ENCODE measurements around the gene CELF4. TPM values are rescaled to one million over a fixed set of nuclear protein-coding genes. Genes with fewer than 3 reads are reported as not detected.

Gene CELF4
- total RNA-seq, 3 donors from 2014 or later (not counting 1 experiment from before 2014, with no cell fraction given): not detected

DNA sequence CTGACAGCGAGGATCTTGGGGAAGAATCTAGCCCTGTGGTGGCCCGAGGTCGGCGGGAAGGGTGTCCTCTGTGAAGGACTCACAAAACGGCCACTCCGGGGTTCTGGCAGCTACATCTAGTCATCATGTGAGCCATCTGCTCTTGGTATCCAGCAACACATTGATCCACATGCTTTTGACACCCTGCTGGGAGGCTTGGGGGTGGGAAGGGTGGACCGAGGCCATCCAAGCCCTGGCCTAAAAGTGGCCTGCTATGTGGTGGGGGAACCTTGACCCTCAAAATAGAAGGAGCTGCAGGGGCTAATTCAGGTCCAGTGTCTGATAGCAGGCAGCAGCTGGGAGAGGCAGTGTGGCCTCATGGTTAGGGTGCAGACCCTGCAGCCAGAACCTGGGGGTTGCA lies 145.7 kb downstream of the CELF4 start:
- H3K4me1 Mint-ChIP-seq: peaks cover 0 to 2% of the 10 kb centered on the region in 2 donors
- H3K36me3 ChIP-seq (ENCODE audit: control insufficient read depth, insufficient read depth, low read length): no peaks in the 10 kb centered on the region
- no peaks in the 10 kb centered on the region for H3K27me3 ChIP-seq (ENCODE audit: control insufficient read depth, insufficient read depth, low read length)
- DNase-seq (no peak), ATAC-seq (no peak)
- no peak overlapping the region for H3K4me3 ChIP-seq (ENCODE audit: low read length)
- no peaks in the 10 kb centered on the region for H3K4me1 ChIP-seq (ENCODE audit: control insufficient read depth, insufficient read depth, low read length)
- H3K9me3 ChIP-seq (ENCODE audit: control insufficient read depth, insufficient read depth, low read length): no peaks in the 10 kb centered on the region
- TF ChIP-seq CTCF (IDR thresholded peaks at IDR 0.05): no peak
- H3K27me3 Mint-ChIP-seq (ENCODE audit: low read depth in 2 of 2): no peaks in the 10 kb centered on the region
- H3K4me3 Mint-ChIP-seq: no peak overlapping the region
- H3K27ac Mint-ChIP-seq: no peak overlapping the region
- intact Hi-C loops (cut with micrococcal nuclease): no loop called here
- no peak overlapping the region for H3K27ac ChIP-seq (ENCODE audit: low read length)
- WGBS (ENCODE audit: insufficient coverage): 86% methylated on average over 7 of the region's 7 CpGs
- no peaks in the 10 kb centered on the region for H3K36me3 Mint-ChIP-seq
- no peaks in the 10 kb centered on the region for H3K9me3 Mint-ChIP-seq

- no peaks in the 10 kb centered on the region for H3K27me3 ChIP-seq (ENCODE audit: control insufficient read depth, insufficient read depth, low read length)
- H3K4me3 Mint-ChIP-seq: no peak overlapping the region
- no peaks in the 10 kb centered on the region for H3K4me1 Mint-ChIP-seq
- H3K27me3 Mint-ChIP-seq (ENCODE audit: low read depth in 2 of 2): no peaks in the 10 kb centered on the region
- no peak overlapping the region for H3K27ac ChIP-seq (ENCODE audit: low read length)
- no peak for TF ChIP-seq CTCF (IDR thresholded peaks at IDR 0.05)
- H3K36me3 Mint-ChIP-seq: no peaks in the 10 kb centered on the region
- intact Hi-C loops (cut with micrococcal nuclease): no loop called here
- H3K9me3 ChIP-seq (ENCODE audit: control insufficient read depth, insufficient read depth, low read length): no peaks in the 10 kb centered on the region
- no peaks in the 10 kb centered on the region for H3K4me1 ChIP-seq (ENCODE audit: control insufficient read depth, insufficient read depth, low read length)
- 90% methylated on average over 7 of the region's 7 CpGs for WGBS (ENCODE audit: insufficient coverage)
- H3K4me3 ChIP-seq (ENCODE audit: low read length): no peak overlapping the region
- no peak overlapping the region for H3K27ac Mint-ChIP-seq
- DNase-seq (no peak), ATAC-seq (no peak)
- no peaks in the 10 kb centered on the region for H3K36me3 ChIP-seq (ENCODE audit: control insufficient read depth, insufficient read depth, low read length)
- no peaks in the 10 kb centered on the region for H3K9me3 Mint-ChIP-seq
Measured at GRCh38 chr18:37419315-37419714, 146.3 kb downstream of the CELF4 start.

GRCh38 chr18:37414816-37415215 lies 150.8 kb downstream of the CELF4 start:
- Histone ChIP-seq H3K4me3 (ENCODE audit: low read length) (no peak overlapping the region), H3K36me3 (ENCODE audit: control insufficient read depth, insufficient read depth, low read length) (no peaks in the 10 kb centered on the region), H3K27me3 (ENCODE audit: control insufficient read depth, insufficient read depth, low read length) (no peaks in the 10 kb centered on the region), H3K4me1 (ENCODE audit: control insufficient read depth, insufficient read depth, low read length) (no peaks in the 10 kb centered on the region), H3K9me3 (ENCODE audit: control insufficient read depth, insufficient read depth, low read length) (no peaks in the 10 kb centered on the region), H3K27ac (ENCODE audit: low read length) (no peak overlapping the region)
- H3K27ac Mint-ChIP-seq: no peak overlapping the region
- H3K27me3 Mint-ChIP-seq (ENCODE audit: low read depth in 2 of 2): no peaks in the 10 kb centered on the region
- no peaks in the 10 kb centered on the region for H3K36me3 Mint-ChIP-seq
- H3K9me3 Mint-ChIP-seq: no peaks in the 10 kb centered on the region
- no peak for TF ChIP-seq CTCF (IDR thresholded peaks at IDR 0.05)
- ATAC-seq (no peak), DNase-seq (no peak)
- no peaks in the 10 kb centered on the region for H3K4me1 Mint-ChIP-seq
- H3K4me3 Mint-ChIP-seq: no peak overlapping the region
- intact Hi-C loops (cut with micrococcal nuclease): no loop called here
- 92% methylated on average over 1 of the region's 1 CpG for WGBS (ENCODE audit: insufficient coverage)

DNA sequence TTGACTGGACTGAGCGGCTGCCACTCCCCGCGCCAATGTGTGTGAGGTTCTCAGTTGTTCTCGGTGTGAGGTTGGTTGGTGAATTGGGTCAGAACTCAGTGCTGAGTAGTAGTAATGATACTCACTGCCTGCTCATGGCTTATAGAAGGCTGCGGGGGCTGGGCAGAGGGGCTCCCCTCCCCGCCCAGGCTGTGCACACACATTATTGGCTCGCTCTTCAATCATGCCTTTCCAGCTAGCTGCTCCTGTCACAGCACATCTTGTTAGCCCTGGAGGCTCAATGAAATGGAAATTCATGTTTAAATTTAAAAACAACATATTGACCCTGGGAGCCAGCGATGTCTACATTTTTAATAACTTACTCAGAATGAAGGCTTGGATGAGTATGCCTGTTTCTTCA lies 152.8 kb downstream of the CELF4 start:
- intact Hi-C loops (cut with micrococcal nuclease): no loop called here
- no peak for TF ChIP-seq CTCF (IDR thresholded peaks at IDR 0.05)
- no peaks in the 10 kb centered on the region for H3K4me1 ChIP-seq (ENCODE audit: control insufficient read depth, insufficient read depth, low read length)
- no peak overlapping the region for H3K4me3 ChIP-seq (ENCODE audit: low read length)
- H3K27ac Mint-ChIP-seq: no peak overlapping the region
- no peaks in the 10 kb centered on the region for H3K36me3 ChIP-seq (ENCODE audit: control insufficient read depth, insufficient read depth, low read length)
- H3K9me3 ChIP-seq (ENCODE audit: control insufficient read depth, insufficient read depth, low read length): no peaks in the 10 kb centered on the region
- 87% methylated on average over 8 of the region's 8 CpGs for WGBS (ENCODE audit: insufficient coverage)
- no peaks in the 10 kb centered on the region for H3K27me3 ChIP-seq (ENCODE audit: control insufficient read depth, insufficient read depth, low read length)
- DNase-seq (no peak), ATAC-seq (no peak)
- H3K4me1 Mint-ChIP-seq: no peaks in the 10 kb centered on the region
- H3K9me3 Mint-ChIP-seq: no peaks in the 10 kb centered on the region
- no peak overlapping the region for H3K4me3 Mint-ChIP-seq
- no peak overlapping the region for H3K27ac ChIP-seq (ENCODE audit: low read length)
- no peaks in the 10 kb centered on the region for H3K27me3 Mint-ChIP-seq (ENCODE audit: low read depth in 2 of 2)
- H3K36me3 Mint-ChIP-seq: no peaks in the 10 kb centered on the region
